WERI-Rb-1 (cell line): ENCODE results near the gene PLD4.

Source experiments
- DNase-seq: peaks from one replicate; pipeline ENCODE4 v3.0.0-alpha.2; 2020
- H3K27ac ChIP-seq: fragments of 250-450 bp; sonication (Bioruptor Pico); 2 replicates; pipeline ENCODE4 v1.5.1; 2020; ENCODE audit warnings: mild to moderate bottlenecking, moderate library complexity
- H3K27me3 ChIP-seq: fragments of 250-450 bp; sonication (Bioruptor Pico); 2 replicates; pipeline ENCODE4 v1.5.1; 2021; ENCODE audit warnings: mild to moderate bottlenecking, low read depth, moderate library complexity; ENCODE audit not compliant: insufficient read depth, severe bottlenecking
- H3K36me3 ChIP-seq: fragments of 250-450 bp; sonication (Bioruptor Pico); 2 replicates; pipeline ENCODE4 v1.5.1; 2020; ENCODE audit warnings: mild to moderate bottlenecking, moderate library complexity
- H3K4me3 ChIP-seq: 2 replicates; pipeline ENCODE4 v1.5.1; 2011; ENCODE audit warnings: low read depth, mild to moderate bottlenecking, control low read depth, low read length
- H3K9me3 ChIP-seq: fragments of 250-450 bp; sonication (Bioruptor Pico); 2 replicates; pipeline ENCODE4 v1.5.1; 2021; ENCODE audit warnings: mild to moderate bottlenecking, moderate library complexity; ENCODE audit not compliant: severe bottlenecking
- CTCF ChIP-seq: IDR thresholded peaks from 2 replicates; pipeline ENCODE4 v1.5.1; 2011; ENCODE audit warnings: low read depth, mild to moderate bottlenecking, control low read depth, inconsistent platforms, low read length

The PLD4 gene

DNA sequence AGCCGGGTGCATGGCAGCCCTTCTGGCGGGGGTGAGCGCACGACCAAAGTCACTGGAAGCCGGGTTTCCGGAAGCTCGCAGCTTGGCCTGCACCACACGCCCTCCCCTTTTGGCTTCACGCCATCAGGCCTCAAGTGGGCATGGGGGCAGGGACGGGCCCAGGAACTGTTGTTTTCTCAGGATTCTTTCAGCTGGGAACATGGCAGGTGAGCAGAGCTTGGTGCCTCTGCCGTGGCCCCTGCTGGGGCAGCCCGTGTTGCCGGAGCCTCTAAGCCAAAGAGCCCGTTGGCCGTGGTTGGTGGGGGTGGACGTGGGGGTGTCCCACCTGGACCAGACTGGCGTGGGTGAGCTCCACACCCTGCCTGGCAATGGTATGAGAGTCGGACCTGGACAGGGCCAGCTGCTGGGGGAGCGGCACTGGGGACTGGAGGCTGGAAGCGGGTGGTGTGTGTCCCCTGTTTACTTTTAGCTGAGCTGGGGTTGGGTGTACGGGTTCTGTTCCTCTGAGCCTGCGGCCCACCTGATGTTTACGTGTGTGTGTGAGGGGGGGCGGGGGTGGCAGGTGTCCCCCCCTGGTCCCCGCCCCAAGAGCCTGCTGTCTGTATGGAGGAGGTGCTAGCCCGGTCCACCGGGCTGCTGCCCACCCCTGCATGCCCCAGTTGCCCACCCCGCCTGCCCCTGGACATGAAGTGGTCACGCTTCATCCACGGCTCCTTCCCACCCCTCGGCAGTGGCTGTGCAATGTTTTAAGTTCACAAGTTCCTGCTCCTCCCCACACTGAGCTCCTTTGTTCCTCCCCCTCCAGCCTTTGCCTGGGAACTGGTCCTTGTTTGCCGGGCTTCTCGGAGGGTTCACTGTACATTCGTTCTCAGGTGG is 28.7 kb upstream of the PLD4 start:
- Histone ChIP-seq H3K27me3 (no peaks in the 10 kb centered on the region), H3K27ac (no peak overlapping the region), H3K9me3 (no peaks in the 10 kb centered on the region), H3K4me3 (no peak overlapping the region), H3K36me3 (no peaks in the 10 kb centered on the region; the same call in 1 of the 2 replicates)
- no peak for TF ChIP-seq CTCF
- no peak for DNase-seq

DNA sequence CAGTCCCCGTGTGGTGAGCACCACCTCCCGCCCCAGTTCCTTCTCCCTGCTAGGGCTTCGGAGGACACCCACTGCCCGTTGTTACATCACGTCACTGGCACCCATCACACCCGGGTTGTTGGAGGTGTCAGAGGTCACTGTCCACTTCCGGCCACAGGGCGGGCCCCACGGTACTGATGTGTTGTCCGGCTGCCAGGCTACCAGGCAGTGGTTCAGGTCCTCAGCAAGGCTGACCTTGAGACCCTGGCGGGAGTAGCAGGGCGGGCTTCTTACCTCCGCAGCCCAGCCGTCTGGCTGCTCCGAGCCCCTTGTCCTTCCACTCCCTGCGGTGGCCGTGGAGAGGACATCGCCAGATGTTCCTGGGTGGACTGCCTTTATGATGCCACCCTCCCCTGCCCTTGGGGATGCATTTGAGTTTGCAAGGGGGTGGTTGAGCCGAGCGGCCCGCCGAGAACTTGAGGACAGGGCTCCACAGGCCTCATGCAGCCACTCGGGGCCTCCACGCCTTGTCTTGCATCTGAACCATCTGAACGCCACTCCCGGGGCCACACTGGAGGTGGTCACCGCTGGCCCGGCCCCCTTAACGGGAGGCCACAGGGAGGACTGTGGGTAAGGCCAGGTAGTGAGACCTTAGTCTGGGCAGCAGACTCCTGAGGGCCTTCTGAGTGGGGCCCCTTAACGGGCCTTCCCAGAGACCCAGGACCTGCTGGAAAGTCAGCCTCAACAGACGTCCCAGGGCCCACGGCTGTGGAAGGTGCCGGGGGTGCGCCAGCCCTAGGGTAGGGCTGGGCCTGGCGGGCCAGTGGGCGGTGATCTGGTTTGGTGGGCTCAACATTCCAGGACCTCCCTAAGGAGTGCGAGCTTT is 27.1 kb upstream of the PLD4 start:
- Histone ChIP-seq H3K9me3 (no peaks in the 10 kb centered on the region), H3K27me3 (no peaks in the 10 kb centered on the region), H3K4me3 (no peak overlapping the region), H3K27ac (no peak overlapping the region), H3K36me3 (no peaks in the 10 kb centered on the region; the same call in 1 of the 2 replicates)
- TF ChIP-seq CTCF = no peak
- no peak for DNase-seq

DNA sequence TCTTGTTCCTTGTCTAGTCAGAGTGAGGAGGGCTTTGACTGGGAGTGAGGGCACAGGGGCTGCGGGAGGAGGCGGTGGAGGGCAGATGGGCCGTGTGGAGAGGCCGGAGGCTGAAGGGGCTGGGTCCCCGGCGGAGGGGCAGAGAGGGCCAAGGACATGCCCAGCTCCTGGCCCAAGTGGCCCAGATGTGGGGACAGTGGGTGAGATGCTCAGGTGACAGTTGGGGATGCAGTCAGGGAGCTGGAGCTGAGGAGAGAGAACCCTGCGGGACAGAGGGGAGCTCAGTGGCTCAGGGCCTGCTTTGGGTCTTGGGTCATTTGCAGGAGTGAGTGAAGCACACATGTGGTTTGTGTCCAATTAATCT is 26.5 kb upstream of the PLD4 start:
- H3K9me3 ChIP-seq = peaks cover 3% of the 10 kb centered on the region
- no peak overlapping the region for H3K27ac ChIP-seq
- no peaks in the 10 kb centered on the region for H3K27me3 ChIP-seq
- no peaks in the 10 kb centered on the region; the same call in 1 of the 2 replicates for H3K36me3 ChIP-seq
- DNase-seq = no peak
- no peak overlapping the region for H3K4me3 ChIP-seq
- no peak for TF ChIP-seq CTCF

- no peak for DNase-seq
- Histone ChIP-seq H3K4me3 (no peak overlapping the region), H3K27me3 (no peaks in the 10 kb centered on the region), H3K9me3 (peaks cover 6% of the 10 kb centered on the region), H3K27ac (no peak overlapping the region), H3K36me3 (no peaks in the 10 kb centered on the region; the same call in 1 of the 2 replicates)
- no peak for TF ChIP-seq CTCF
Measured at GRCh38 chr14:104898870-104899510, 25.7 kb upstream of the PLD4 start.

GRCh38 chr14:104899781-104900180 is 24.9 kb upstream of the PLD4 start:
- Histone ChIP-seq H3K27me3 (no peaks in the 10 kb centered on the region), H3K9me3 (peaks cover 6% of the 10 kb centered on the region), H3K36me3 (no peaks in the 10 kb centered on the region; the same call in 1 of the 2 replicates), H3K4me3 (no peak overlapping the region), H3K27ac (no peak overlapping the region)
- no peak for TF ChIP-seq CTCF
- no peak for DNase-seq
